HepG2 (cell line): ENCODE results near the gene EEA1. TPM values are rescaled to one million over a fixed set of nuclear protein-coding genes. Genes with fewer than 3 reads are reported as not detected.

Source experiments
- ARID3A ChIP-seq: IDR thresholded peaks from 2 replicates; pipeline ENCODE4 v1.6.1; 2012; ENCODE audit warnings: low read depth, low read length, improper control_type of control experiment
- ARID4A ChIP-seq: sonication (generic); formaldehyde crosslinking; IDR thresholded peaks from 2 replicates; pipeline ENCODE4 v1.5.0; 2020; ENCODE audit warnings: mild to moderate bottlenecking, missing genetic modification reagents, borderline replicate concordance
- BCL6 ChIP-seq: IDR thresholded peaks from 2 replicates; pipeline ENCODE4 v1.6.1; 2016; ENCODE audit warnings: missing genetic modification reagents, missing compliant biosample characterization
- DRAP1 ChIP-seq: IDR thresholded peaks from 2 replicates; pipeline ENCODE4 v1.6.1; 2016; ENCODE audit warnings: missing genetic modification reagents, missing compliant biosample characterization
- GZF1 ChIP-seq: sonication (generic); formaldehyde crosslinking; IDR thresholded peaks from 2 replicates; pipeline ENCODE4 v1.5.1; 2020; ENCODE audit warnings: mild to moderate bottlenecking, missing genetic modification reagents
- HBP1 ChIP-seq: IDR thresholded peaks from 2 replicates; pipeline ENCODE4 v1.6.1; 2016; ENCODE audit warnings: low read depth, control low read depth
- MAFF ChIP-seq: IDR thresholded peaks from 2 replicates; pipeline ENCODE4 v1.6.1; 2011; ENCODE audit warnings: low read depth, low read length, improper control_type of control experiment
- MAX ChIP-seq: IDR thresholded peaks from 2 replicates; pipeline ENCODE4 v1.6.1; 2012; ENCODE audit warnings: inconsistent platforms
- MIXL1 ChIP-seq: IDR thresholded peaks from 2 replicates; pipeline ENCODE4 v1.6.1; 2016
- MXD4 ChIP-seq: IDR thresholded peaks from 2 replicates; pipeline ENCODE4 v1.6.1; 2016; ENCODE audit warnings: mild to moderate bottlenecking, missing biosample characterization, missing genetic modification reagents
- POGZ ChIP-seq: sonication (generic); formaldehyde crosslinking; IDR thresholded peaks from 2 replicates; pipeline ENCODE4 v1.4.0; 2020; ENCODE audit warnings: mild to moderate bottlenecking, missing genetic modification reagents
- RAD21 ChIP-seq: fragments of 450-650 bp; formaldehyde crosslinking; IDR thresholded peaks from 2 replicates; pipeline ENCODE4 v1.5.0; 2020; ENCODE audit warnings: mild to moderate bottlenecking
- RFX1 ChIP-seq: fragments of 450-650 bp; IDR thresholded peaks from 2 replicates; pipeline ENCODE4 v1.6.1; 2017
- SIX1 ChIP-seq: sonication (generic); formaldehyde crosslinking; IDR thresholded peaks from 2 replicates; pipeline ENCODE4 v1.4.0; 2020; ENCODE audit warnings: missing genetic modification reagents, borderline replicate concordance
- SIX4 ChIP-seq: sonication (generic); formaldehyde crosslinking; IDR thresholded peaks from 2 replicates; pipeline ENCODE4 v1.4.0; 2020; ENCODE audit warnings: missing genetic modification reagents
- ZMYM4 ChIP-seq: sonication (generic); formaldehyde crosslinking; IDR thresholded peaks from 2 replicates; pipeline ENCODE4 v1.8.1; 2023; ENCODE audit warnings: mild to moderate bottlenecking, missing genetic modification reagents
- ZNF224 ChIP-seq: sonication (generic); formaldehyde crosslinking; IDR thresholded peaks from 2 replicates; pipeline ENCODE4 v1.5.0; 2020; ENCODE audit warnings: mild to moderate bottlenecking, missing genetic modification reagents
- ZNF543 ChIP-seq: sonication (generic); formaldehyde crosslinking; IDR thresholded peaks from 2 replicates; pipeline ENCODE4 v1.4.0; 2020; ENCODE audit warnings: mild to moderate bottlenecking, missing genetic modification reagents
- ZNF780A ChIP-seq: sonication (generic); formaldehyde crosslinking; IDR thresholded peaks from 2 replicates; pipeline ENCODE4 v1.8.0; 2022; ENCODE audit warnings: mild to moderate bottlenecking, missing genetic modification reagents, moderate library complexity
- polyA plus RNA-seq, 8 experiments: library from polyadenylated mRNA; depleted of rRNA in 3 of 8; stranded (reverse) in 7 of 8; unstranded in 1 of 8; fragments of >200 nt; fragmentation: Illumina TruSeq in 4 of 8; extraction: Trizol in 4 of 8; gene quantifications; 2 replicates each; pipeline versions ENCODE4 v1.2.1 to v1.2.3, GENCODE V29; 2011 to 2016; ENCODE audit warnings: low read depth in 4 of 8, missing spikeins in 1 of 8, mixed read lengths in 1 of 8; ENCODE audit not compliant: insufficient read depth in 1 of 8
- total RNA-seq, 5 experiments: library from RNA; depleted of rRNA; stranded (reverse); fragments of >200 nt; fragmentation: Illumina TruSeq; extraction: Trizol; gene quantifications; 2 replicates each; pipeline ENCODE4 v1.2.3, GENCODE V29; 2016; ENCODE audit warnings: low read depth in 1 of 5

EEA1 gene
- total and polyA plus RNA-seq, 2 of the 13 experiments (the other 11 are each of a cell fraction or from before 2014, with no cell fraction given): 5.0 to 19.3 TPM

- peak; percentile 82 for TF ChIP-seq HBP1 (CRISPR knock-in tag)
- peak; percentile 75 for TF ChIP-seq RAD21 (CRISPR knock-in tag)
- TF ChIP-seq ARID4A (CRISPR knock-in tag): peak; percentile 35; the same call in 1 of the 2 replicates
- TF ChIP-seq MAFF: peak; percentile 93
- peak; percentile 29; the same call in 1 of the 2 replicates for TF ChIP-seq DRAP1 (CRISPR knock-in tag)
- peak; percentile 95 for TF ChIP-seq MXD4 (CRISPR knock-in tag)
- TF ChIP-seq GZF1 (CRISPR knock-in tag): 0 out of 2 replicates have a peak, but pooled peaks have one; percentile 34
- TF ChIP-seq MAX: peak; percentile 74
- 0 out of 2 replicates have a peak, but pooled peaks have one; percentile 21 for TF ChIP-seq POGZ
- TF ChIP-seq RFX1: no peak
- TF ChIP-seq MIXL1 (CRISPR knock-in tag): peak; percentile 60; the same call in 1 of the 2 replicates
- peak; percentile 48; the same call in 1 of the 2 replicates for TF ChIP-seq ARID3A
- no peak for TF ChIP-seq ZNF780A
- TF ChIP-seq BCL6 (CRISPR knock-in tag): 0 out of 2 replicates have a peak, but pooled peaks have one; percentile 18
- TF ChIP-seq SIX4 (CRISPR knock-in tag): peak; percentile 91
- TF ChIP-seq ZMYM4 (CRISPR knock-in tag): peak; percentile 36; the same call in 1 of the 2 replicates
- no peak for TF ChIP-seq ZNF543 (CRISPR knock-in tag)
- no peak for TF ChIP-seq ZNF224 (CRISPR knock-in tag)
- TF ChIP-seq SIX1 (CRISPR knock-in tag): peak; percentile 97
Observed at GRCh38 chr12:92784797-92785562, 144.1 kb downstream of the EEA1 start (continued).
